Activated CD8-positive, alpha-beta T cell treated with anti-CD3 and anti-CD28 coated beads, Interleukin-2, amount 10 ng/mL, durations not matched to agents 7 days and 5 days (primary cell): ENCODE results near the gene ALDH1A2. TPM values are rescaled to one million over a fixed set of nuclear protein-coding genes. Genes with fewer than 3 reads are reported as not detected.
"Not testable (repeated sequence)": the region's sequence is repeated elsewhere in the genome, so short reads cannot be mapped to it uniquely, and the experiment has no call there.

Source experiments
- ATAC-seq: fragments of 150-1000 bp; cut with Tn5 transposase; one replicate; pipeline ENCODE4 v1.10.0; 2021; ENCODE audit warnings: moderate library complexity
- CTCF ChIA-PET: fragments of 350-600 bp; sonication (Branson Sonifier 250); formaldehyde crosslinking; loops from one replicate; lab custom pipeline; 2021; ENCODE audit warnings: antibody characterized with exemption; lab: Charles Lee
- POLR2A ChIA-PET: fragments of 350-600 bp; sonication (Branson Sonifier 250); formaldehyde crosslinking; loops from one replicate; lab custom pipeline; 2021; ENCODE audit warnings: antibody characterized with exemption; lab: Charles Lee
- DNase-seq: peaks from one replicate; pipeline ENCODE4 v3.0.0-alpha.2; 2020
- H3K27ac Mint-ChIP-seq: one replicate; pipeline ENCODE4 v1.8.0; 2021; ENCODE audit warnings: mild to moderate bottlenecking, mixed read lengths
- H3K27me3 Mint-ChIP-seq: one replicate; pipeline ENCODE4 v1.8.0; 2021; ENCODE audit warnings: low read depth, mixed read lengths
- H3K36me3 Mint-ChIP-seq: one replicate; pipeline ENCODE4 v1.8.0; 2021; ENCODE audit warnings: low read depth, mixed read lengths
- H3K4me1 Mint-ChIP-seq: one replicate; pipeline ENCODE4 v1.8.0; 2021; ENCODE audit warnings: low read depth, mixed read lengths
- H3K4me3 Mint-ChIP-seq: one replicate; pipeline ENCODE4 v1.8.0; 2021; ENCODE audit warnings: mild to moderate bottlenecking, mixed read lengths
- H3K9me3 Mint-ChIP-seq: one replicate; pipeline ENCODE4 v1.8.0; 2022; ENCODE audit warnings: mixed read lengths; ENCODE audit not compliant: insufficient read depth
- total RNA-seq, 2 experiments: library from RNA; stranded (reverse); gene quantifications; one replicate each; pipeline ENCODE4 v1.2.3, GENCODE V29; 2021

ALDH1A2 gene
- total RNA-seq, 2 experiments from 2014 or later = not detected

- peaks cover 11% of the 10 kb centered on the region for H3K27me3 Mint-ChIP-seq
- POLR2A ChIA-PET = no interaction called here
- no peak overlapping the region for H3K4me3 Mint-ChIP-seq
- no peaks in the 10 kb centered on the region for H3K4me1 Mint-ChIP-seq
- ATAC-seq (no peak), DNase-seq (no peak)
- no peaks in the 10 kb centered on the region for H3K9me3 Mint-ChIP-seq
- CTCF ChIA-PET = interaction anchor here (0.6 kb wide), 1 partner anchor 364 kb away, joined by 3 read pairs; no protein-coding TSS in a partner anchor
- H3K36me3 Mint-ChIP-seq = no peaks in the 10 kb centered on the region
- no peak overlapping the region for H3K27ac Mint-ChIP-seq
Observed at GRCh38 chr15:58086491-58086890, 21.0 kb upstream of the ALDH1A2 start.

GRCh38 chr15:58083526-58083925 lies 18.0 kb upstream of the ALDH1A2 start:
- Mint-ChIP-seq H3K4me1 (no peaks in the 10 kb centered on the region), H3K4me3 (no peak overlapping the region), H3K9me3 (no peaks in the 10 kb centered on the region), H3K27ac (no peak overlapping the region), H3K36me3 (no peaks in the 10 kb centered on the region), H3K27me3 (peaks cover 6% of the 10 kb centered on the region)
- DNase-seq = no peak
- CTCF ChIA-PET = interaction anchor here (1.8 to 3.1 kb wide), 2 partner anchors 13 to 17 kb away, joined by 4 to 13 read pairs; partner anchors contain the start of gene ALDH1A2
- ATAC-seq = no peak
- POLR2A ChIA-PET = no interaction called here

GRCh38 chr15:58081891-58082290 lies 16.4 kb upstream of the ALDH1A2 start:
- CTCF ChIA-PET = no interaction called here
- POLR2A ChIA-PET = no interaction called here
- no peak for ATAC-seq
- Mint-ChIP-seq H3K4me1 (no peaks in the 10 kb centered on the region), H3K27ac (no peak overlapping the region), H3K27me3 (peaks cover 6% of the 10 kb centered on the region), H3K36me3 (no peaks in the 10 kb centered on the region), H3K4me3 (no peak overlapping the region), H3K9me3 (no peaks in the 10 kb centered on the region)
- DNase-seq = no peak

GRCh38 chr15:58081456-58081855 lies 15.9 kb upstream of the ALDH1A2 start:
- H3K4me3 Mint-ChIP-seq = no peak overlapping the region
- ChIA-PET POLR2A (no interaction called here), CTCF (no interaction called here)
- no peak overlapping the region for H3K27ac Mint-ChIP-seq
- ATAC-seq (no peak), DNase-seq (no peak)
- H3K36me3 Mint-ChIP-seq = no peaks in the 10 kb centered on the region
- H3K27me3 Mint-ChIP-seq = peaks cover 6% of the 10 kb centered on the region
- H3K9me3 Mint-ChIP-seq = no peaks in the 10 kb centered on the region
- H3K4me1 Mint-ChIP-seq = no peaks in the 10 kb centered on the region

- H3K4me3 Mint-ChIP-seq, DNase-seq, H3K27ac Mint-ChIP-seq, ATAC-seq, H3K4me1 Mint-ChIP-seq, H3K27me3 Mint-ChIP-seq, H3K9me3 Mint-ChIP-seq, H3K36me3 Mint-ChIP-seq, POLR2A ChIA-PET: not testable (repeated sequence)
- CTCF ChIA-PET = interaction anchor here (2.1 kb wide), 1 partner anchor 10 kb away, joined by 10 read pairs; no protein-coding TSS in a partner anchor
Observed at GRCh38 chr15:58080959-58081358, 15.4 kb upstream of the ALDH1A2 start.

GRCh38 chr15:58080398-58080797 lies 14.9 kb upstream of the ALDH1A2 start:
- Mint-ChIP-seq H3K27me3 (peaks cover 4% of the 10 kb centered on the region), H3K9me3 (no peaks in the 10 kb centered on the region), H3K36me3 (no peaks in the 10 kb centered on the region), H3K27ac (no peak overlapping the region), H3K4me3 (no peak overlapping the region), H3K4me1 (no peaks in the 10 kb centered on the region)
- DNase-seq (no peak), ATAC-seq (no peak)
- CTCF ChIA-PET = interaction anchor here (2.1 kb wide), 1 partner anchor 9 kb away, joined by 10 read pairs; no protein-coding TSS in a partner anchor
- POLR2A ChIA-PET = no interaction called here

GRCh38 chr15:58078591-58078990 lies 13.1 kb upstream of the ALDH1A2 start:
- POLR2A ChIA-PET = no interaction called here

GRCh38 chr15:58077427-58077826 lies 11.9 kb upstream of the ALDH1A2 start:
- DNase-seq (no peak), ATAC-seq (no peak)
- Mint-ChIP-seq H3K27ac (no peak overlapping the region), H3K4me1 (no peaks in the 10 kb centered on the region), H3K4me3 (no peak overlapping the region), H3K36me3 (no peaks in the 10 kb centered on the region), H3K9me3 (no peaks in the 10 kb centered on the region), H3K27me3 (peaks cover 8% of the 10 kb centered on the region)
- CTCF ChIA-PET = interaction anchor here (0.7 to 2.1 kb wide), 7 partner anchors 11 to 518 kb away, joined by 3 to 7 read pairs (median 3); partner anchors contain the start of gene ALDH1A2
- POLR2A ChIA-PET = no interaction called here

More at GRCh38 chr15:58078591-58078990, 13.1 kb upstream of the ALDH1A2 start:
- DNase-seq (no peak), ATAC-seq (no peak)
- Mint-ChIP-seq H3K4me3 (no peak overlapping the region), H3K27ac (no peak overlapping the region), H3K27me3 (peaks cover 4% of the 10 kb centered on the region), H3K9me3 (no peaks in the 10 kb centered on the region), H3K4me1 (no peaks in the 10 kb centered on the region), H3K36me3 (no peaks in the 10 kb centered on the region)
- CTCF ChIA-PET = interaction anchor here (2.1 kb wide), 1 partner anchor 12 kb away, joined by 7 read pairs; the partner anchor contains the start of gene ALDH1A2

- H3K27me3 Mint-ChIP-seq = peaks cover 11% of the 10 kb centered on the region
Observed at GRCh38 chr15:58074452-58074851, 8.9 kb upstream of the ALDH1A2 start.

GRCh38 chr15:58070801-58071418 lies 5.4 kb upstream of the ALDH1A2 start:
- no peaks in the 10 kb centered on the region for H3K36me3 Mint-ChIP-seq
- no peak overlapping the region for H3K27ac Mint-ChIP-seq
- H3K27me3 Mint-ChIP-seq = peaks cover 33% of the 10 kb centered on the region
- no peaks in the 10 kb centered on the region for H3K9me3 Mint-ChIP-seq
- ATAC-seq (no peak), DNase-seq (peak; percentile 63)
- H3K4me1 Mint-ChIP-seq = peaks cover 3% of the 10 kb centered on the region
- no peak overlapping the region for H3K4me3 Mint-ChIP-seq
- ChIA-PET CTCF (interaction anchor here (0.7 to 4.6 kb wide), 35 partner anchors 9 to 525 kb away, joined by 3 to 78 read pairs (median 5); no protein-coding TSS in a partner anchor), POLR2A (interaction anchor here (0.6 kb wide), 1 partner anchor 203 kb away, joined by 3 read pairs; no protein-coding TSS in a partner anchor)

More at GRCh38 chr15:58074452-58074851, 8.9 kb upstream of the ALDH1A2 start:
- no peak for DNase-seq
- Mint-ChIP-seq H3K4me1 (no peaks in the 10 kb centered on the region), H3K9me3 (no peaks in the 10 kb centered on the region), H3K36me3 (no peaks in the 10 kb centered on the region), H3K27ac (no peak overlapping the region), H3K4me3 (no peak overlapping the region)
- POLR2A ChIA-PET = no interaction called here
- no peak for ATAC-seq
- CTCF ChIA-PET = no interaction called here

GRCh38 chr15:58069008-58069407 lies 3.5 kb upstream of the ALDH1A2 start:
- ATAC-seq (no peak), DNase-seq (no peak)
- CTCF ChIA-PET = interaction anchor here (1.1 to 4.6 kb wide), 8 partner anchors 9 to 509 kb away, joined by 3 to 78 read pairs (median 16); no protein-coding TSS in a partner anchor
- Mint-ChIP-seq H3K4me1 (peaks cover 8% of the 10 kb centered on the region), H3K9me3 (no peaks in the 10 kb centered on the region), H3K27me3 (peaks cover 43% of the 10 kb centered on the region), H3K27ac (no peak overlapping the region), H3K36me3 (no peaks in the 10 kb centered on the region), H3K4me3 (no peak overlapping the region)
- POLR2A ChIA-PET = no interaction called here
